ENCODE results near the gene KCNH2. TPM values are rescaled to one million over a fixed set of nuclear protein-coding genes. Genes with fewer than 3 reads are reported as not detected.

KCNH2 gene
- total RNA-seq, 1 donor: not detected

DNA sequence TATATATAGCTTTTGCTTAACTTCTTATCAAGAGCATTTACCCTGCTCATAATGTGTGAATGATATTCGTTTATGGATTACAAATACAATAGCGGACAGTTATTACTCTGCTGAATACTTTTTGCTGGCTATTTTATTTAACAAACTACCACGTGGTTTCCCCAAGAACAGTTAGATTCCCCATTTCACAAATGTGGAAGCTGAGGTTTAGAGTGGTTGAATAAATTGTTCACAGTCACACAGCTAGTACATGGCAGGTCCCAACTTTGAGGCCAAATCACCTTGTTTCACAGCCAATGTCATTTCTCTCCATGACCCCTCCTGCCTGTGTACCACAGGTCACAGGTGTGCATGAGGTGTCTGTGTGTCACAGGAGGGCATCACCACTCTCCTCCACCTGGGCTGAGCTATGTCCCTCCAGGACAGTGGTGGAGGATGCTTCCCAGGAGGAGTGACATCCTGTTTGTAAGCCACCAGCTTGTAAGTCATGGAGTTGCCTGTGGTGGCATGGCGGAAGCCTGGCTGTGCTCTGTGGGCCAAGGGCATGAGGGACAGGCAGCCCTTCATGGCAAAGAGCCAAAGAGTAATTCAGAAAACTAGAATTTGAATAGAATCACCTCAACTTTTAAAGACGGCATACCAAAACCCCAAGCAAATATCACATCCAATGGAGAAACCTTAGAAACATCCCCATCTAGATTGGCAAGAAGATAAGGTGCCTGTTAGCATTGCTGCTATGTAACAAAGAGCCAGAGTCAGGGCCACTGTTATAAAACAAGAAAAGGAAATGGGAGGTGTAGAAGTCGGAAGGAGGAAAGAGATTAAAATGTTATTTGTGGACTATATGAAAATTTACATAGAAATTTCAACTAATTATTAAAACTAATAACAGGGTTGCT lies 73.9 kb downstream of the KCNH2 start:
- no peak overlapping the region for H3K27ac ChIP-seq (ENCODE audit: low read depth, low read length)
- DNase-seq (ENCODE audit: insufficient read length, low spot score, missing footprints): no peak
- no peaks in the 10 kb centered on the region for H3K36me3 ChIP-seq (ENCODE audit: insufficient read depth, low read length)
- H3K79me2 ChIP-seq (ENCODE audit: insufficient read depth, low read length): no peaks in the 10 kb centered on the region
- H3K27me3 ChIP-seq (ENCODE audit: insufficient read depth, low read length): no peaks in the 10 kb centered on the region
- no peaks in the 10 kb centered on the region for H4K20me1 ChIP-seq (ENCODE audit: insufficient read depth, low read length)
- no peak for TF ChIP-seq CTCF (IDR thresholded peaks at IDR 0.05; ENCODE audit: extremely low read depth, low read depth, low read length)
- peak overlapping the region; percentile 34 for H3K4me2 ChIP-seq (ENCODE audit: insufficient read depth, low read length)
- H3K4me1 ChIP-seq (ENCODE audit: insufficient read depth, low read length): peaks cover 5% of the 10 kb centered on the region
- H2AFZ ChIP-seq (ENCODE audit: low read length): no peak overlapping the region
- no peaks in the 10 kb centered on the region for H3K9me3 ChIP-seq (ENCODE audit: low read depth, low read length)
- H3K4me3 ChIP-seq (ENCODE audit: insufficient read depth, low read length): no peak overlapping the region

DNA sequence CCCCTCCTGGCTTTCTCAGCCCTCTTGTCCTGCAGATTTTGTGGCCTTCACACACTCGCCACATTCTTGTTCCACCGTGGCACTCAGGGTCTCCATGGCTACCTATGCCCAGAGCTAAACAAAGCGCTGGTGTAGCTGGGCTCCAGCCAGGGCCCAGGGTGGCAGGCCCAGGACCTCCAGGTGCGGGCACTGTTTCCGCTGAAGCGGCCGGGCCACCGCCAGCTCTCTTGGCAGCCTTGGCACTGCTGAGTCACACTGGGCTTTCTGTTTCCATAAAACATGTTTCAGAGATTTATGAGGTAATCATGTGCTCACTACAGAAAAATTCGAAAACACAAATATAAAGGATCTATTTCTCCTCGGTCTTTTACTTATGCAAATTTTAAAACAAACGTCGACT lies 74.5 kb downstream of the KCNH2 start:
- no peak for TF ChIP-seq CTCF (IDR thresholded peaks at IDR 0.05; ENCODE audit: extremely low read depth, low read depth, low read length)
- no peak overlapping the region for H2AFZ ChIP-seq (ENCODE audit: low read length)
- no peaks in the 10 kb centered on the region for H4K20me1 ChIP-seq (ENCODE audit: insufficient read depth, low read length)
- no peaks in the 10 kb centered on the region for H3K36me3 ChIP-seq (ENCODE audit: insufficient read depth, low read length)
- peak; percentile 93 for DNase-seq (ENCODE audit: insufficient read length, low spot score, missing footprints)
- no peaks in the 10 kb centered on the region for H3K27me3 ChIP-seq (ENCODE audit: insufficient read depth, low read length)
- H3K4me1 ChIP-seq (ENCODE audit: insufficient read depth, low read length): peaks cover 5% of the 10 kb centered on the region
- peak overlapping the region; percentile 34 for H3K4me2 ChIP-seq (ENCODE audit: insufficient read depth, low read length)
- no peak overlapping the region for H3K4me3 ChIP-seq (ENCODE audit: insufficient read depth, low read length)
- no peak overlapping the region for H3K27ac ChIP-seq (ENCODE audit: low read depth, low read length)
- H3K9me3 ChIP-seq (ENCODE audit: low read depth, low read length): no peaks in the 10 kb centered on the region
- H3K79me2 ChIP-seq (ENCODE audit: insufficient read depth, low read length): no peaks in the 10 kb centered on the region

GRCh38 chr7:150902078-150903033 lies 75.8 kb downstream of the KCNH2 start:
- TF ChIP-seq CTCF (IDR thresholded peaks at IDR 0.05; ENCODE audit: extremely low read depth, low read depth, low read length): no peak
- peaks cover 5% of the 10 kb centered on the region for H3K4me1 ChIP-seq (ENCODE audit: insufficient read depth, low read length)
- H3K27me3 ChIP-seq (ENCODE audit: insufficient read depth, low read length): peaks cover 10% of the 10 kb centered on the region
- no peak overlapping the region for H2AFZ ChIP-seq (ENCODE audit: low read length)
- no peaks in the 10 kb centered on the region for H3K79me2 ChIP-seq (ENCODE audit: insufficient read depth, low read length)
- no peak overlapping the region for H3K4me3 ChIP-seq (ENCODE audit: insufficient read depth, low read length)
- H3K27ac ChIP-seq (ENCODE audit: low read depth, low read length): no peak overlapping the region
- H3K9me3 ChIP-seq (ENCODE audit: low read depth, low read length): no peaks in the 10 kb centered on the region
- H3K36me3 ChIP-seq (ENCODE audit: insufficient read depth, low read length): no peaks in the 10 kb centered on the region
- H4K20me1 ChIP-seq (ENCODE audit: insufficient read depth, low read length): no peaks in the 10 kb centered on the region
- no peak overlapping the region for H3K4me2 ChIP-seq (ENCODE audit: insufficient read depth, low read length)
- DNase-seq (ENCODE audit: insufficient read length, low spot score, missing footprints): no peak

Data from osteoblast (primary cell).